GM06990 (cell line): ENCODE data around the gene MEGF6.

ENCODE experiments used
- DNase-seq: peaks from one replicate; pipeline ENCODE4 v3.0.0-alpha.2; 2011; ENCODE audit not compliant: insufficient read length; ENCODE audit errors: extremely low read depth
- H3K27me3 ChIP-seq: replicated peaks from 2 replicates; pipeline ENCODE4 v1.6.0; 2011; ENCODE audit warnings: low read length; ENCODE audit not compliant: control insufficient read depth, insufficient read depth
- H3K36me3 ChIP-seq: 2 replicates; pipeline ENCODE4 v1.5.1; 2011; ENCODE audit warnings: low read length; ENCODE audit not compliant: control insufficient read depth, insufficient read depth
- H3K4me3 ChIP-seq: replicated peaks from 2 replicates; pipeline ENCODE4 v1.5.1; 2011; ENCODE audit warnings: low read depth, mild to moderate bottlenecking, control low read depth, low read length
- CTCF ChIP-seq: IDR thresholded peaks from 2 replicates; pipeline ENCODE4 v1.5.1; 2011; ENCODE audit warnings: low read length, control low read depth, mild to moderate bottlenecking, inconsistent platforms; ENCODE audit not compliant: insufficient read depth, poor library complexity, severe bottlenecking

The MEGF6 gene

GRCh38 chr1:3601743-3602142 is 9.6 kb downstream of the MEGF6 start:
- no peaks in the 10 kb centered on the region for H3K36me3 ChIP-seq
- H3K27me3 ChIP-seq: no peaks in the 10 kb centered on the region; the same call in 1 of the 2 replicates
- DNase-seq: no peak
- no peak overlapping the region for H3K4me3 ChIP-seq
- no peak for TF ChIP-seq CTCF

- TF ChIP-seq CTCF: no peak
- Histone ChIP-seq H3K36me3 (no peaks in the 10 kb centered on the region), H3K27me3 (no peaks in the 10 kb centered on the region; the same call in 1 of the 2 replicates), H3K4me3 (no peak overlapping the region)
- no peak for DNase-seq
Observed at GRCh38 chr1:3600354-3600753, 11.0 kb downstream of the MEGF6 start.

GRCh38 chr1:3599816-3600215 is 11.5 kb downstream of the MEGF6 start:
- TF ChIP-seq CTCF: no peak
- no peak for DNase-seq
- H3K36me3 ChIP-seq: no peaks in the 10 kb centered on the region
- no peaks in the 10 kb centered on the region; the same call in 1 of the 2 replicates for H3K27me3 ChIP-seq
- H3K4me3 ChIP-seq: no peak overlapping the region

- no peak for TF ChIP-seq CTCF
- DNase-seq: no peak
- Histone ChIP-seq H3K36me3 (no peaks in the 10 kb centered on the region), H3K4me3 (no peak overlapping the region), H3K27me3 (no peaks in the 10 kb centered on the region; the same call in 1 of the 2 replicates)
Observed at GRCh38 chr1:3599286-3599811, 12.0 kb downstream of the MEGF6 start.

- Histone ChIP-seq H3K27me3 (no peaks in the 10 kb centered on the region; the same call in 1 of the 2 replicates), H3K4me3 (no peak overlapping the region), H3K36me3 (no peaks in the 10 kb centered on the region)
- DNase-seq: peak; percentile 28
- no peak for TF ChIP-seq CTCF
Observed at GRCh38 chr1:3598522-3599285, 12.6 kb downstream of the MEGF6 start.
